GM10266 (cell line): ENCODE measurements around the gene OLR1.

Experiments
- DNase-seq: peaks from one replicate; pipeline ENCODE4 v3.0.0; 2012; ENCODE audit errors: extremely low spot score
- TF ChIP-seq, protein P1 (sequence below): IDR thresholded peaks from 2 replicates; pipeline ENCODE4 v1.5.1; 2012; ENCODE audit warnings: mild to moderate bottlenecking, low read depth; ENCODE audit not compliant: control insufficient read depth, insufficient read depth; ENCODE audit errors: missing control alignments

The OLR1 gene

DNA sequence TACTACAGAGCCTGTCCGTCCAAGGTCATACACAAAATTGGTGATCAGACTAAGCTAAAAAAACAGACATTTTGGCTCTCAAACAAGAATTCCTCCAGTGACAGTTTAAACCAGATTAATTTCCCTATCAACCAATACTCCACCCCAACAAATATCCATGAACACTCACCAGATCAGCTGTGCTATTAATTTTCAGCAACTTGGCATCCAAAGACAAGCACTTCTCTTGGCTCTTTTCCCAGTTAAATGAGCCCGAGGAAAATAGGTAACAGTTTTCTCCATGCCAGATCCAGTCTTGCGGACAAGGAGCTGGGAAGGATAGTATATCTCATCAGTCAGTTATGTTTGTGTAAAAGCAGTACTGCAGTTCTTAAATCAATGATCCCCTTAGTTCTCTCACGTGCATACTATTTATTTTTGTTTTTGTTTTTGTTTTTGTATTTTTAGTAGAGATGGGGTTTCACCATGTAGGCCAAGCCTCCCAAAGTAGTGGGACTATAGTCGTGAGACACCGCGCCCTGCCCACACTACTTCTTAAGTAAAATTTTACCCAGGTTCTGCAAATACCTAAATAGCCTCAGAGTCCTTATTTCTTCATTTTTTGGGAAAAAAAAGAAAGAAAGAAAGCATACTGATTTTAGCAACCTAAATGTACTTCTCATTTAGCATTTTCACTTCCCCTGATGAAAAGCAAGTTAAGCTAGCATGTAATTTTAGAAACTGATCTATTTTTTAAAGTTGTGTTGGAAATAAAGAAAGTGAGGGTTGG lies 11.1 kb downstream of the OLR1 start:
- TF ChIP-seq, protein P1, sequence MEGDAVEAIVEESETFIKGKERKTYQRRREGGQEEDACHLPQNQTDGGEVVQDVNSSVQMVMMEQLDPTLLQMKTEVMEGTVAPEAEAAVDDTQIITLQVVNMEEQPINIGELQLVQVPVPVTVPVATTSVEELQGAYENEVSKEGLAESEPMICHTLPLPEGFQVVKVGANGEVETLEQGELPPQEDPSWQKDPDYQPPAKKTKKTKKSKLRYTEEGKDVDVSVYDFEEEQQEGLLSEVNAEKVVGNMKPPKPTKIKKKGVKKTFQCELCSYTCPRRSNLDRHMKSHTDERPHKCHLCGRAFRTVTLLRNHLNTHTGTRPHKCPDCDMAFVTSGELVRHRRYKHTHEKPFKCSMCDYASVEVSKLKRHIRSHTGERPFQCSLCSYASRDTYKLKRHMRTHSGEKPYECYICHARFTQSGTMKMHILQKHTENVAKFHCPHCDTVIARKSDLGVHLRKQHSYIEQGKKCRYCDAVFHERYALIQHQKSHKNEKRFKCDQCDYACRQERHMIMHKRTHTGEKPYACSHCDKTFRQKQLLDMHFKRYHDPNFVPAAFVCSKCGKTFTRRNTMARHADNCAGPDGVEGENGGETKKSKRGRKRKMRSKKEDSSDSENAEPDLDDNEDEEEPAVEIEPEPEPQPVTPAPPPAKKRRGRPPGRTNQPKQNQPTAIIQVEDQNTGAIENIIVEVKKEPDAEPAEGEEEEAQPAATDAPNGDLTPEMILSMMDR, result no peak
- no peak for DNase-seq

DNA sequence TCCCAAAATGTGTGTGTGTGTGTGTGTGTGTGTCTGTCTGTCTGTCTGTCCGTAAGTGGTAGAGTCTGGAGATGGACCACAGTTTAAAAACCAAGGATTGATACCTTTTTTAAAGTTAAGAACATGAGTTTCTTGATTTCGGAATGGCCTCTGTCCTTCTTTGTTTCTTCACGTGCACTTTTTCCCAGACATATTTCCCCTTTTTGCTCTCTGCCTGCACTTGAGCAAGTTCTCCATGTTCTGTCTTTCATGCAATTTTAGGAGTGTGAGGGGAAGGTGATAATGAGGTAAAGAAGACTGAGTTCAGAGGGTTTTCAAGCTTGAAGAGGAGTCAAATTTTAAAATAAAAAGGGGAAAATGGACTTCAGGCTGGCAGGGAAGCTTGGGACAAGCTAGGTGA lies 12.7 kb downstream of the OLR1 start:
- TF ChIP-seq, protein P1, result no peak
- no peak for DNase-seq

DNA sequence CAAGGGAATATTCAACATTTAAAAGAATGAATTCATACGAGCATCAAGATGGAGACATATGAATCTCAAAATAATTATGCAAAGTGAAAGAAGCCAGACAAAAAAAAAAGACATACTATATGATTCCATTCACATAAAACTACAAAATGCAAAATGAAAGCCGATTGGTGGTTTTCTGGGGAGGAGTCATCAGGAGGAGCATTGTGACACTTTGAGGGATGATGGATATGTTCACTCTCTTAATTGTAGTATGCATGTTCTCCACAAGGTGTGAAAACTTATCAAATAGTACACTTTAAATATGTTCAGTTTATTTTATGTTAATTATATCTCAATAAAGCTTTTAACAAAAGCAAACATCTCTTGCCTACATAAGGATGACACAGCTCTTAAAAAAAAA lies 13.5 kb downstream of the OLR1 start:
- no peak for DNase-seq
- TF ChIP-seq, protein P1, result no peak

DNA sequence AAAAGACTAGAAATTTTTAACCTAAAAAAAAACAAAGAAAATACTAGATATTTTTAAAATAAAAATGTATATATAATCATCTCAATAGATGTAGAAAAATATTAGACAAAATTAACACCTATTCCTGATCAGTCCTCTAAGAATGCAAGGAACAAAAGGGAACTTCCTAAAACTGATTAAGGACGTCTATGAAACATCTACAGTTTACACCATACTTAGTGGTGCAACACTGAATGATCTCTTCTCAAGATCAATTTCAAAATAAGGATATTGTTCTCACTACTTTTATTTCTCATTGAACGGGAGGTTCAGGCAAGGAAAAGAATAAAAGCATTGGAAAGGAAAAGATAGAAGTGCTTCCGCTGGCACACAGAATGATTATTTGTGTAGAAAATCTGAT lies 16.0 kb downstream of the OLR1 start:
- DNase-seq, result no peak
- TF ChIP-seq, protein P1, result no peak

DNA sequence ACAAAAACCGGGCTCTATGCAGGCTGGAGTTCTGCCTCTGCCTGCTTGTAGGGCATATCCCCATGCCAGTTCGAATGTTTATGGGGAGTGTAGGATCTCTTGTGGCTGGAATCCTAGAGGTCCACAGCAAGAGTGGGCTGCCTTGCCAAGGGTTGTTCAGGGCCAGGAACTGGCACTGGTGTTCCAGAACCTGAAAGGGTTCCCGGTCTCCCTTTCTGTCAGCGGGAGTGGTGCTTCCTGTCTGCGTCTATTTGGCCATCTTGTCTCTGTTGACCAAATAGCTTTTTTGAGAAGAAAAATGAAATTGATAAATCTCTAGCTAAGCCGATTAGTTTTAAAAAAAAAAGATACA lies 17.8 kb downstream of the OLR1 start:
- TF ChIP-seq, protein P1, result no peak

DNA sequence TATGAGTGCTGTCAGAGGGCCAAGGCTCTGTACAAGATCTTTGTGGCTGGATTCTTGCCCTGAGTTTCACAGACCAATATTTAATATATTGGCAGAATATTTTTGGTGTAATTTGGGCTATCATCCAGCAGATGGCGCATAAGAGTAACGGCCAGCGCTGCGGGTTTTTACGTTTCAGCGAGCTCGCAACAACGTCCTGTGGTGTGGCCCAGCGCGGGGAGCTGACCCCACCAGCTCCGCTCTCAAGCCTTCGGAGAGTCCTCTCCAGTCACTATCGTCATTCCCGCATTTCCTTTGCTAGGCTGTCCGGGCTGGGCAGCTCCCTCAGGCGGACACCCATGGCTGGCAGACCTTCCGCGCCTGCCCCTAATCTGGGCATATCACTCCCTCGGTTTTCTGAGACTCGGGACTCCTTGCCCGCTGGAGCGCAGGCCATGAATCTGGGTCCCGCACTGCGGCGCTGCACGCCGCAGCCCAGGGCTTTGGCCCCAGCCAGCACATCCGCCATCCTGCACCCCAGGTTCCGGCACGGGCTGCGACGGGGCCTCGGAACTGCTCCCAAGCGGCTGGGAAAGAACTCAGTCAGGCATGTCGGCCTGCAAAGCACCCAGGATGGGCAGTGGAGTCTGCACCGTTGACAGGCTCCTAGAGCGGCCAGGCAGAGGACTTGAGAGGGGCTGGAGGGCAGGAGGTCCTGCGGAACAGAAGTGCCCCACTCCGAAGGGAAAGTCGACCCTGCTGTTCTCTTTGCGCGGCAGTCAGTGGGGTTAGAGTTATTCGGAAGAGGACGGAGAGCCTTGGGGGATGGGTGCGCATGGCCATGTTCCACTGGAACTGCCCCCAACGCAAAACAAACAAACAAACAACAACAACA lies 18.4 kb downstream of the OLR1 start:
- DNase-seq, result peak; percentile 43
- TF ChIP-seq, protein P1, result peak; percentile 74

More for the DNA sequence above, 17.8 kb downstream of the OLR1 start:
- DNase-seq, result no peak

DNA sequence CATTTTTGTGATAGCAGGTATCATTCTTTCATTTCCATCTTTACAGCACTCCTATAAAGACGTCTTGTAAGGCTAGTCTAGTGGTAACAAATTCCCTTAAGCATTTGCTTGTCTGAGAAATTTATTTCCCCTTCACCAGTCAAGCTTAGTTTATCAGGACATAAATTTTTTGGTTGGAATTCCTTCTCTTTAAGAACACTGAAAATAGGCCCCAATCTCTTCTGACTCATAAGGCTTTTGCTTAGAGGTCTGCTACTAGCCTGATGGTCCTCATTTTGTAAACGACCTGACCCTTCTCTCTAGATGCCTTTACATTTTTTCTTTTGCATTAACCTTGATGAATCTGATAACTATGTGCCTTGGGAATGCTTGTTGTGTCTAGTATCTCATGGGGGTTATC lies 20.3 kb downstream of the OLR1 start:
- TF ChIP-seq, protein P1, result no peak
- DNase-seq, result no peak
